Measurements from ENCODE around the gene SALL3.
"Not testable (repeated sequence)": the region's sequence is repeated elsewhere in the genome, so short reads cannot be mapped to it uniquely, and the experiment has no call there.

Gene SALL3

GRCh38 chr18:78979730-78980278 lies at the start of gene SALL3:
TSS of gene SALL3 (plus strand) at chr18:78979818. CDS start at chr18:78980275, 457 bp downstream.
- DNase-seq (ENCODE audit: low read depth, low spot score) = no peak

- no peak for DNase-seq (ENCODE audit: low read depth, low spot score)
Measured at GRCh38 chr18:78932281-78932680, 47.3 kb upstream of the SALL3 start.

- DNase-seq (ENCODE audit: low read depth, low spot score) = no peak
Measured at GRCh38 chr18:78934003-78934402, 45.6 kb upstream of the SALL3 start.

- DNase-seq (ENCODE audit: low read depth, low spot score) = no peak
Measured at GRCh38 chr18:78934551-78935225, 44.9 kb upstream of the SALL3 start.

- DNase-seq (ENCODE audit: low read depth, low spot score) = no peak
Measured at GRCh38 chr18:78935406-78935805, 44.2 kb upstream of the SALL3 start.

GRCh38 chr18:78936251-78937005 lies 43.2 kb upstream of the SALL3 start:
- DNase-seq (ENCODE audit: low read depth, low spot score) = no peak

GRCh38 chr18:78937166-78937565 lies 42.5 kb upstream of the SALL3 start:
- no peak for DNase-seq (ENCODE audit: low read depth, low spot score)

- DNase-seq (ENCODE audit: low read depth, low spot score) = no peak
Measured at GRCh38 chr18:78939105-78939504, 40.5 kb upstream of the SALL3 start.

- DNase-seq (ENCODE audit: low read depth, low spot score) = no peak
Measured at GRCh38 chr18:78939734-78940494, 39.7 kb upstream of the SALL3 start.

- not testable (repeated sequence) for DNase-seq (ENCODE audit: low read depth, low spot score)
Measured at GRCh38 chr18:78942236-78942635, 37.4 kb upstream of the SALL3 start.

GRCh38 chr18:78945628-78946027 lies 34.0 kb upstream of the SALL3 start:
- DNase-seq (ENCODE audit: low read depth, low spot score) = no peak

- DNase-seq (ENCODE audit: low read depth, low spot score) = no peak
Measured at GRCh38 chr18:78947291-78947690, 32.3 kb upstream of the SALL3 start.

- DNase-seq (ENCODE audit: low read depth, low spot score) = no peak
Measured at GRCh38 chr18:78948221-78948620, 31.4 kb upstream of the SALL3 start.

GRCh38 chr18:78948707-78949106 lies 30.9 kb upstream of the SALL3 start:
- DNase-seq (ENCODE audit: low read depth, low spot score) = no peak

- no peak for DNase-seq (ENCODE audit: low read depth, low spot score)
Measured at GRCh38 chr18:78949216-78949615, 30.4 kb upstream of the SALL3 start.

- DNase-seq (ENCODE audit: low read depth, low spot score) = no peak
Measured at GRCh38 chr18:78950386-78950785, 29.2 kb upstream of the SALL3 start.

- DNase-seq (ENCODE audit: low read depth, low spot score) = no peak
Measured at GRCh38 chr18:78953566-78953965, 26.1 kb upstream of the SALL3 start.

GRCh38 chr18:78955051-78955450 lies 24.6 kb upstream of the SALL3 start:
- no peak for DNase-seq (ENCODE audit: low read depth, low spot score)

GRCh38 chr18:78957140-78957539 lies 22.5 kb upstream of the SALL3 start:
- DNase-seq (ENCODE audit: low read depth, low spot score) = no peak

- no peak for DNase-seq (ENCODE audit: low read depth, low spot score)
Measured at GRCh38 chr18:78960709-78961108, 18.9 kb upstream of the SALL3 start.

- DNase-seq (ENCODE audit: low read depth, low spot score) = no peak
Measured at GRCh38 chr18:78962098-78962497, 17.5 kb upstream of the SALL3 start.

GRCh38 chr18:78964727-78965126 lies 14.9 kb upstream of the SALL3 start:
- not testable (repeated sequence) for DNase-seq (ENCODE audit: low read depth, low spot score)

All from smooth muscle cell of the brain vasculature (primary cell).